Astrocyte (in vitro differentiated cells and primary cell): ENCODE results near the gene PREX1. TPM values are rescaled to one million over a fixed set of nuclear protein-coding genes. Genes with fewer than 3 reads are reported as not detected.
"Not testable (repeated sequence)": the region's sequence is repeated elsewhere in the genome, so short reads cannot be mapped to it uniquely, and the experiment has no call there.

ENCODE experiments used
- DNase-seq: peaks from one replicate; pipeline ENCODE4 v3.0.0-alpha.2; 2010; ENCODE audit warnings: low read depth
- FAIRE-seq: peaks from 2 replicates; lab custom pipeline; 2011; peaks lifted over from hg19 to GRCh38; lab: Jason Lieb, UNC
- H2AFZ ChIP-seq: 2 replicates; pipeline ENCODE4 v1.6.0; 2012; ENCODE audit warnings: low read depth, low read length, inconsistent platforms
- H3K27ac ChIP-seq: 2 replicates; pipeline ENCODE4 v1.5.1; 2011; ENCODE audit warnings: low read depth, low read length, inconsistent platforms
- H3K27me3 ChIP-seq: 2 replicates; pipeline ENCODE4 v1.6.0; 2011; ENCODE audit warnings: low read length, inconsistent platforms; ENCODE audit not compliant: insufficient read depth
- H3K36me3 ChIP-seq: 2 replicates; pipeline ENCODE4 v1.5.1; 2011; ENCODE audit warnings: low read length, inconsistent platforms; ENCODE audit not compliant: insufficient read depth
- H3K4me1 ChIP-seq: 2 replicates; pipeline ENCODE4 v1.5.1; 2011; ENCODE audit warnings: low read length, inconsistent platforms; ENCODE audit not compliant: insufficient read depth
- H3K4me2 ChIP-seq: 2 replicates; pipeline ENCODE4 v1.6.0; 2012; ENCODE audit warnings: low read length, inconsistent platforms
- H3K4me3 ChIP-seq: 2 replicates; pipeline ENCODE4 v1.5.1; 2011; ENCODE audit warnings: low read depth, mild to moderate bottlenecking, low read length, inconsistent platforms; ENCODE audit not compliant: insufficient read depth
- H3K79me2 ChIP-seq: 2 replicates; pipeline ENCODE4 v1.6.0; 2012; ENCODE audit warnings: mild to moderate bottlenecking, low read length, inconsistent platforms; ENCODE audit not compliant: insufficient read depth
- H3K9ac ChIP-seq: 2 replicates; pipeline ENCODE4 v1.6.0; 2012; ENCODE audit warnings: mild to moderate bottlenecking, low read length, inconsistent platforms
- H3K9me3 ChIP-seq: 2 replicates; pipeline ENCODE4 v1.5.1; 2012; ENCODE audit warnings: low read depth, mild to moderate bottlenecking, low read length, inconsistent platforms; ENCODE audit not compliant: insufficient read depth
- H4K20me1 ChIP-seq: 2 replicates; pipeline ENCODE4 v1.6.0; 2012; ENCODE audit warnings: low read length, inconsistent platforms; ENCODE audit not compliant: insufficient read depth
- H3K27ac Mint-ChIP-seq: one replicate; pipeline ENCODE4 v1.8.0; 2021; ENCODE audit warnings: mild to moderate bottlenecking, mixed read lengths; ENCODE audit not compliant: unreplicated experiment
- H3K27me3 Mint-ChIP-seq: one replicate; pipeline ENCODE4 v1.8.0; 2021; ENCODE audit warnings: low read depth, mixed read lengths; ENCODE audit not compliant: unreplicated experiment
- H3K36me3 Mint-ChIP-seq: one replicate; pipeline ENCODE4 v1.8.0; 2021; ENCODE audit warnings: low read depth, mixed read lengths; ENCODE audit not compliant: unreplicated experiment
- H3K4me1 Mint-ChIP-seq: one replicate; pipeline ENCODE4 v1.8.0; 2021; ENCODE audit warnings: low read depth, mixed read lengths; ENCODE audit not compliant: unreplicated experiment
- H3K4me3 Mint-ChIP-seq: one replicate; pipeline ENCODE4 v1.8.0; 2021; ENCODE audit warnings: mild to moderate bottlenecking, moderate library complexity, mixed read lengths; ENCODE audit not compliant: unreplicated experiment
- H3K9me3 Mint-ChIP-seq: one replicate; pipeline ENCODE4 v1.8.0; 2021; ENCODE audit warnings: mild to moderate bottlenecking, mixed read lengths; ENCODE audit not compliant: unreplicated experiment
- CTCF ChIP-seq: IDR thresholded peaks from 2 replicates; pipeline ENCODE4 v1.5.1; 2011; ENCODE audit warnings: low read depth, mild to moderate bottlenecking, inconsistent platforms, low read length, moderate library complexity; ENCODE audit not compliant: insufficient read depth
- EZH2 ChIP-seq: IDR thresholded peaks from 2 replicates; pipeline ENCODE4 v1.6.1; 2012; ENCODE audit warnings: mild to moderate bottlenecking, low read length, inconsistent platforms; ENCODE audit not compliant: insufficient read depth
- total RNA-seq: library from RNA; stranded (reverse); gene quantifications from 2 replicates; pipeline ENCODE4 v1.2.1, GENCODE V29; 2021

PREX1 gene
- total RNA-seq, 1 donor from 2014 or later: 3.5 TPM

- Histone ChIP-seq H3K9ac (no peak overlapping the region), H3K4me1 (no peaks in the 10 kb centered on the region), H2AFZ (no peak overlapping the region), H3K4me3 (no peak overlapping the region), H3K27me3 (no peaks in the 10 kb centered on the region), H4K20me1 (no peaks in the 10 kb centered on the region), H3K9me3 (no peaks in the 10 kb centered on the region), H3K27ac (no peak overlapping the region), H3K4me2 (no peak overlapping the region), H3K79me2 (no peaks in the 10 kb centered on the region), H3K36me3 (no peaks in the 10 kb centered on the region)
- H3K27me3 Mint-ChIP-seq: peaks cover 34% of the 10 kb centered on the region
- H3K9me3 Mint-ChIP-seq: no peaks in the 10 kb centered on the region
- H3K4me3 Mint-ChIP-seq: no peak overlapping the region
- TF ChIP-seq EZH2 (no peak), CTCF (no peak)
- DNase-seq (no peak), FAIRE-seq (no peak)
- H3K36me3 Mint-ChIP-seq: no peaks in the 10 kb centered on the region
- H3K4me1 Mint-ChIP-seq: no peaks in the 10 kb centered on the region
- H3K27ac Mint-ChIP-seq: no peak overlapping the region
Observed at GRCh38 chr20:48600470-48600945, 227.3 kb downstream of the PREX1 start.

- Histone ChIP-seq H3K9me3 (no peaks in the 10 kb centered on the region), H4K20me1 (no peaks in the 10 kb centered on the region), H3K27me3 (no peaks in the 10 kb centered on the region), H3K4me2 (no peak overlapping the region), H3K36me3 (no peaks in the 10 kb centered on the region), H2AFZ (no peak overlapping the region), H3K4me1 (no peaks in the 10 kb centered on the region), H3K9ac (no peak overlapping the region), H3K27ac (no peak overlapping the region), H3K4me3 (no peak overlapping the region), H3K79me2 (no peaks in the 10 kb centered on the region)
- no peaks in the 10 kb centered on the region for H3K9me3 Mint-ChIP-seq
- no peak overlapping the region for H3K4me3 Mint-ChIP-seq
- DNase-seq: no peak
- no peak overlapping the region for H3K27ac Mint-ChIP-seq
- no peak for FAIRE-seq
- H3K27me3 Mint-ChIP-seq: peaks cover 30% of the 10 kb centered on the region
- H3K36me3 Mint-ChIP-seq: no peaks in the 10 kb centered on the region
- no peak for TF ChIP-seq EZH2
- no peak for TF ChIP-seq CTCF
- no peaks in the 10 kb centered on the region for H3K4me1 Mint-ChIP-seq
Observed at GRCh38 chr20:48599748-48600469, 227.9 kb downstream of the PREX1 start.

- H4K20me1 ChIP-seq: no peaks in the 10 kb centered on the region
- no peaks in the 10 kb centered on the region for H3K4me1 ChIP-seq
- no peaks in the 10 kb centered on the region for H3K9me3 ChIP-seq
- no peak for DNase-seq
- no peaks in the 10 kb centered on the region for H3K27me3 ChIP-seq
- H3K36me3 Mint-ChIP-seq: no peaks in the 10 kb centered on the region
- no peak overlapping the region for H3K4me3 Mint-ChIP-seq
- H3K9ac ChIP-seq: no peak overlapping the region
- no peaks in the 10 kb centered on the region for H3K79me2 ChIP-seq
- no peak overlapping the region for H3K27ac ChIP-seq
- TF ChIP-seq EZH2 (no peak), CTCF (no peak)
- H3K4me1 Mint-ChIP-seq: no peaks in the 10 kb centered on the region
- no peak for FAIRE-seq
- peaks cover 29% of the 10 kb centered on the region for H3K27me3 Mint-ChIP-seq
- no peaks in the 10 kb centered on the region for H3K9me3 Mint-ChIP-seq
- H3K36me3 ChIP-seq: no peaks in the 10 kb centered on the region
- no peak overlapping the region for H3K4me3 ChIP-seq
- no peak overlapping the region for H3K27ac Mint-ChIP-seq
- no peak overlapping the region for H3K4me2 ChIP-seq
- H2AFZ ChIP-seq: no peak overlapping the region
Observed at GRCh38 chr20:48599106-48599747, 228.6 kb downstream of the PREX1 start.

- not testable (repeated sequence) for H3K27ac ChIP-seq, H3K9ac ChIP-seq, H3K4me1 ChIP-seq, H3K27ac Mint-ChIP-seq, H4K20me1 ChIP-seq, H3K79me2 ChIP-seq, H3K36me3 Mint-ChIP-seq, FAIRE-seq, H3K9me3 Mint-ChIP-seq, H3K4me3 ChIP-seq, H3K27me3 ChIP-seq, H3K4me3 Mint-ChIP-seq, H2AFZ ChIP-seq, H3K4me2 ChIP-seq, H3K9me3 ChIP-seq, H3K36me3 ChIP-seq, DNase-seq, H3K4me1 Mint-ChIP-seq
- H3K27me3 Mint-ChIP-seq: peaks cover 31% of the 10 kb centered on the region
Observed at GRCh38 chr20:48598303-48598941, 229.4 kb downstream of the PREX1 start.
